ENCODE results near the gene TAPBP. TPM values are rescaled to one million over a fixed set of nuclear protein-coding genes. Genes with fewer than 3 reads are reported as not detected.

Gene TAPBP
- total RNA-seq, 1 donor from 2014 or later, result 117 TPM

- Mint-ChIP-seq H3K4me3 (ENCODE audit: unreplicated experiment) (peak overlapping the region; percentile 96), H3K36me3 (ENCODE audit: unreplicated experiment) (peaks cover 10% of the 10 kb centered on the region), H3K27me3 (ENCODE audit: unreplicated experiment) (no peaks in the 10 kb centered on the region), H3K9me3 (ENCODE audit: unreplicated experiment) (no peaks in the 10 kb centered on the region), H3K4me1 (ENCODE audit: unreplicated experiment) (peaks cover 48% of the 10 kb centered on the region), H3K27ac (ENCODE audit: unreplicated experiment) (peak overlapping the region; percentile 99)
- TF ChIP-seq CTCF (IDR thresholded peaks at IDR 0.05), result no peak
- no peak for DNase-seq (ENCODE audit: extremely low spot score, unreplicated experiment)
These were observed 1.3 kb downstream of the TAPBP start for GRCh38 chr6:33312361-33313104.

- DNase-seq (ENCODE audit: extremely low spot score, unreplicated experiment), result no peak
- no peaks in the 10 kb centered on the region for H3K27me3 Mint-ChIP-seq (ENCODE audit: unreplicated experiment)
- peaks cover 18% of the 10 kb centered on the region for H3K36me3 Mint-ChIP-seq (ENCODE audit: unreplicated experiment)
- H3K9me3 Mint-ChIP-seq (ENCODE audit: unreplicated experiment), result no peaks in the 10 kb centered on the region
- H3K4me1 Mint-ChIP-seq (ENCODE audit: unreplicated experiment), result peaks cover 14% of the 10 kb centered on the region
- H3K4me3 Mint-ChIP-seq (ENCODE audit: unreplicated experiment), result no peak overlapping the region
- no peak for TF ChIP-seq CTCF (IDR thresholded peaks at IDR 0.05)
- no peak overlapping the region for H3K27ac Mint-ChIP-seq (ENCODE audit: unreplicated experiment)
These were observed 7.5 kb downstream of the TAPBP start for GRCh38 chr6:33306356-33306755.

GRCh38 chr6:33305052-33305451 lies 8.8 kb downstream of the TAPBP start:
- Mint-ChIP-seq H3K27me3 (ENCODE audit: unreplicated experiment) (no peaks in the 10 kb centered on the region), H3K36me3 (ENCODE audit: unreplicated experiment) (peaks cover 18% of the 10 kb centered on the region), H3K4me3 (ENCODE audit: unreplicated experiment) (no peak overlapping the region), H3K4me1 (ENCODE audit: unreplicated experiment) (peaks cover 23% of the 10 kb centered on the region), H3K9me3 (ENCODE audit: unreplicated experiment) (no peaks in the 10 kb centered on the region), H3K27ac (ENCODE audit: unreplicated experiment) (no peak overlapping the region)
- DNase-seq (ENCODE audit: extremely low spot score, unreplicated experiment), result no peak
- no peak for TF ChIP-seq CTCF (IDR thresholded peaks at IDR 0.05)

GRCh38 chr6:33304216-33304615 lies 9.7 kb downstream of the TAPBP start:
- TF ChIP-seq CTCF (IDR thresholded peaks at IDR 0.05), result no peak
- Mint-ChIP-seq H3K27me3 (ENCODE audit: unreplicated experiment) (no peaks in the 10 kb centered on the region), H3K9me3 (ENCODE audit: unreplicated experiment) (no peaks in the 10 kb centered on the region), H3K4me1 (ENCODE audit: unreplicated experiment) (peaks cover 27% of the 10 kb centered on the region), H3K36me3 (ENCODE audit: unreplicated experiment) (peaks cover 21% of the 10 kb centered on the region), H3K4me3 (ENCODE audit: unreplicated experiment) (no peak overlapping the region), H3K27ac (ENCODE audit: unreplicated experiment) (no peak overlapping the region)
- no peak for DNase-seq (ENCODE audit: extremely low spot score, unreplicated experiment)

GRCh38 chr6:33301877-33302276 lies 12.0 kb downstream of the TAPBP start:
- Mint-ChIP-seq H3K9me3 (ENCODE audit: unreplicated experiment) (no peaks in the 10 kb centered on the region), H3K27ac (ENCODE audit: unreplicated experiment) (peak overlapping the region; percentile 57), H3K4me1 (ENCODE audit: unreplicated experiment) (peaks cover 31% of the 10 kb centered on the region), H3K4me3 (ENCODE audit: unreplicated experiment) (no peak overlapping the region), H3K27me3 (ENCODE audit: unreplicated experiment) (no peaks in the 10 kb centered on the region), H3K36me3 (ENCODE audit: unreplicated experiment) (peaks cover 16% of the 10 kb centered on the region)
- no peak for DNase-seq (ENCODE audit: extremely low spot score, unreplicated experiment)
- TF ChIP-seq CTCF (IDR thresholded peaks at IDR 0.05), result no peak
